Bronchial epithelial cell (primary cell): Measurements from ENCODE around the gene PC. TPM values are rescaled to one million over a fixed set of nuclear protein-coding genes. Genes with fewer than 3 reads are reported as not detected.

Experiments
- DNase-seq: peaks from one replicate; pipeline ENCODE4 v3.0.0-alpha.2; 2010; ENCODE audit warnings: low read depth
- FAIRE-seq: peaks from 2 replicates; lab custom pipeline; 2011; peaks lifted over from hg19 to GRCh38; lab: Jason Lieb, UNC
- H3K27me3 ChIP-seq: 2 replicates; pipeline ENCODE4 v1.5.1; 2011; ENCODE audit warnings: low read length; ENCODE audit not compliant: control insufficient read depth, insufficient read depth
- H3K36me3 ChIP-seq: 2 replicates; pipeline ENCODE4 v1.5.1; 2011; ENCODE audit warnings: low read length; ENCODE audit not compliant: control insufficient read depth, insufficient read depth
- H3K4me3 ChIP-seq: 2 replicates; pipeline ENCODE4 v1.5.1; 2011; ENCODE audit warnings: mild to moderate bottlenecking, low read depth, low read length, control low read depth
- total RNA-seq: library from RNA; depleted of rRNA; stranded (reverse); fragments of >200 nt; gene quantifications from 2 replicates; pipeline ENCODE4 v1.2.1, GENCODE V29; 2014
- TF ChIP-seq, protein P1 (sequence below): IDR thresholded peaks from 2 replicates; pipeline ENCODE4 v1.5.1; 2011; ENCODE audit warnings: mild to moderate bottlenecking, moderate library complexity, low read length, control low read depth, inconsistent platforms; ENCODE audit not compliant: insufficient read depth, severe bottlenecking

Gene PC
- total RNA-seq, 1 donor from 2014 or later, result 14.2 TPM

DNA sequence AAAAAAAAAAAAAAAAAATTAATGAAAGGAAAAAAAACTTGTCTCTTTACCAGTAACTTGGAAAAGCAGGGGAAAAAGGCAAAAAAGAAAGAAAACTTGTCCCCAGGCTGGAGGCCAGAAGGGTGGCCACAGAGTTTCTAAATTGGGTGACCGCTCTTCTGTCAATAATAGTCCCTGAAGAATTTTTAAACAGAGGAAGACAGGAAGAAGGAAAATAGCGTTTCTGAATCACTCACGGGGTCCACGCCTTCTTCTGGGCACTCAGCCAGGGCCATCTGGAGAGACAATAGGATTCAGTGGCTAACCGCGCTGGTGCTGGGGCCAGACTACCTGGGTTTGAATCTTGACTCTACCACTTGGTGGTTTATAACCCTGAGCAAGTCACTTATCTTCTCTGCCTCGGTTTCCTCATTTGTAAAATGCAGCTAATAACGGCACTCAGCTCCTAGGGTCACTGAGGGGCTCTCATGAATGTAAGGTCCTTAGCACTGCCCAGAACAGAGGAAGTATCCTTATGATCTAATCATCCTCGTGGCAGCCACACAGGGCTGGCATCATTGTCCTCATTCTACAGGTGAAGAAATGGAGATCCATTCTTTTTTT lies 23.9 kb upstream of the PC start:
- DNase-seq (peak; percentile 88), FAIRE-seq (peak; percentile 7)
- no peak overlapping the region for H3K4me3 ChIP-seq
- TF ChIP-seq, protein P1, sequence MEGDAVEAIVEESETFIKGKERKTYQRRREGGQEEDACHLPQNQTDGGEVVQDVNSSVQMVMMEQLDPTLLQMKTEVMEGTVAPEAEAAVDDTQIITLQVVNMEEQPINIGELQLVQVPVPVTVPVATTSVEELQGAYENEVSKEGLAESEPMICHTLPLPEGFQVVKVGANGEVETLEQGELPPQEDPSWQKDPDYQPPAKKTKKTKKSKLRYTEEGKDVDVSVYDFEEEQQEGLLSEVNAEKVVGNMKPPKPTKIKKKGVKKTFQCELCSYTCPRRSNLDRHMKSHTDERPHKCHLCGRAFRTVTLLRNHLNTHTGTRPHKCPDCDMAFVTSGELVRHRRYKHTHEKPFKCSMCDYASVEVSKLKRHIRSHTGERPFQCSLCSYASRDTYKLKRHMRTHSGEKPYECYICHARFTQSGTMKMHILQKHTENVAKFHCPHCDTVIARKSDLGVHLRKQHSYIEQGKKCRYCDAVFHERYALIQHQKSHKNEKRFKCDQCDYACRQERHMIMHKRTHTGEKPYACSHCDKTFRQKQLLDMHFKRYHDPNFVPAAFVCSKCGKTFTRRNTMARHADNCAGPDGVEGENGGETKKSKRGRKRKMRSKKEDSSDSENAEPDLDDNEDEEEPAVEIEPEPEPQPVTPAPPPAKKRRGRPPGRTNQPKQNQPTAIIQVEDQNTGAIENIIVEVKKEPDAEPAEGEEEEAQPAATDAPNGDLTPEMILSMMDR, result no peak
- H3K27me3 ChIP-seq, result no peaks in the 10 kb centered on the region
- H3K36me3 ChIP-seq, result no peaks in the 10 kb centered on the region

DNA sequence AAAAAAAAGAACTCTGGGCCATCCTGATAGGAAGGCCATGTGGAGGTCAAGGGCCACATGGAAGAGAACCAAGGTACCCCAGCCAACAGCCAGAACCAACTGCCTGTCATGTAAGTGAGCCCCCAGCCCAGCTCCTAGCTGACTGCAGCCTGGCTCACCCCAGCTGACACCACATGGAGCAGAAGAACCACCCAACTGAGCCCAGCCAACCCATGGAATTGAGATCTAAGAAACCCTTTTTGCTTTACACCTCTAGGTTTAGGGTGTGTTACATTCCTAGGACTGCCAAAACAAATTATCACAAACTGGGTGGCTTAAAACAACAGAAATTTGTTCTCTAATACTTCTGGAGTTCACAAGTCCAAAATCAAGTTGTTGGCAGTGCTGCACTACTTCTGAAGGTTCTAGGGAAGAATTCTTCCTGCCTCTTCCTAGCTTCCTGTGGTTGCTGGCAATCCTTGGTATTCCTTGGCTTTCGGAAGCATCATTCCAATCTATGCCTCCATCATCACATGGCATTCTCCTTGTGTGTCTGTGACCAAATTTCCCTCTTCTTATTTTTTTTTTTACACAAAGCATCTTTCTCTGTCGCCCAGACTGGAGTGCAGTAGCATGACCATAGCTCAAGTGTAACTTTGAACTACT lies 21.3 kb upstream of the PC start:
- Histone ChIP-seq H3K27me3 (no peaks in the 10 kb centered on the region), H3K4me3 (no peak overlapping the region), H3K36me3 (no peaks in the 10 kb centered on the region)
- DNase-seq (no peak), FAIRE-seq (no peak)
- TF ChIP-seq, protein P1, result no peak

DNA sequence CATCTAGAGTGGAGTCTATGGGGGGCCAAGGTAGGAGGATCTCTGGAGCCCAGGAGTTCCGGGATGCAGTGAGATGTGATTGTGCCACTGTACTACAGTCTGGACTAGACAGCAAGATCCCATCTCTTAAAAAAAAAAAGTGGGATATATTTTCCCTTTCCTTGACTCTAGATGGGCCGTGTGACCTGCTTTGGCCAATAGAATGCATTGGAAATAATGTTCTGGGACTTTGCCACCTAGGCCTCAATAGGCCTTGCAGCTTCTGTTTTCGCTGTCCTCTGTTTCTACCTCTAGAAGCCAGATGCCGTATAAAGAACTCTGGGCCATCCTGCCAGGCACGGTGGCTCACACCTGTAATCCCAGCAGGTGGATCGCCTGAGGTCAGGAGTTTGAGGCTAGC lies 20.5 kb upstream of the PC start:
- TF ChIP-seq, protein P1, result no peak

DNA sequence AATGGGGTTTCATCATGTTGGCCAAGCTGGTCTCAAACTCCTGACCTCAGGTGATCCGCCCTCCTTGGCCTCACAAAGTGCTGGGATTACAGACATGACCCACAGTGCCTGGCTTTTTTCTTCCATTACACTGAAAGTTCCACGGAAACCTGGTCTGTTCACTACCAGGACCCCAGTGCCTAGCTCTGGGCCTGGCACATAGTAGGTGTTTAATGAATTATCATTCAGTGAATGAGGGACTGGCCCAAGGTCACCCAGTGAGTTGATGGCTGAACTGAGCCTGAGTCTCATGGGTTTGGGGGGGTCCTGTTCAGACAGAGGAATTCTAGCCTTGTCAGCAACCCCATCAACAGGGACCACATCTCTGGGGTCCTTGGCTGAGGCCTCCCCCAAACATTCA lies 20.0 kb upstream of the PC start:
- Histone ChIP-seq H3K36me3 (no peaks in the 10 kb centered on the region), H3K4me3 (no peak overlapping the region), H3K27me3 (no peaks in the 10 kb centered on the region)
- TF ChIP-seq, protein P1, result no peak
- FAIRE-seq (no peak), DNase-seq (no peak)

More for the DNA sequence above, 20.5 kb upstream of the PC start:
- DNase-seq (no peak), FAIRE-seq (no peak)
- H3K36me3 ChIP-seq, result no peaks in the 10 kb centered on the region
- H3K4me3 ChIP-seq, result no peak overlapping the region
- no peaks in the 10 kb centered on the region for H3K27me3 ChIP-seq

DNA sequence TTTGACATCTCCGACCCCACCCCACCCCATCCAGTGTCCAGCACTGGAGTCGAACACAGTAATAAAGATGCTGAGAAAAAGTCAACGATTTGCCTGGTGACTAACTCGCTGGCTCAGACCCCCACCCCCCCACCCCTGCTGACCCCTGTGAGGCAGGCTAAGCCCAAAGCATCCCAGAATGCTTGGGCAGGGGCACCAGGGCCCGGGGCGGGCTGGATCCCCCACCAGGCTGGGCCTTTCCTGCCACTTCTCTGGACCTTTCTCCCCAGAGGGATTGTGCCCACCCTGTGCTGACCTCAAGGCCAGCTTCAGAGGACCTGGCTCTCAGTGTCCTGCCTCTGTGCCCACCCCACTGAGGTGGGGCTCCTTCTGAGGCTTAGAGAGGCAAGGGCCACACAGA lies 18.7 kb upstream of the PC start:
- TF ChIP-seq, protein P1, result no peak
- FAIRE-seq, result no peak
- DNase-seq, result no peak
- Histone ChIP-seq H3K27me3 (no peaks in the 10 kb centered on the region), H3K4me3 (no peak overlapping the region), H3K36me3 (no peaks in the 10 kb centered on the region)
